CD8-positive, alpha-beta memory T cell (primary cell): ENCODE results near the gene NFIB. TPM values are rescaled to one million over a fixed set of nuclear protein-coding genes. Genes with fewer than 3 reads are reported as not detected.

ENCODE experiments used
- CTCF ChIA-PET: fragments of 350-600 bp; sonication (Branson Sonifier 250); formaldehyde crosslinking; loops from one replicate; lab custom pipeline; 2021; ENCODE audit warnings: antibody characterized with exemption; lab: Charles Lee
- POLR2A ChIA-PET: fragments of 350-600 bp; sonication (Branson Sonifier 250); formaldehyde crosslinking; loops from one replicate; lab custom pipeline; 2021; ENCODE audit warnings: antibody characterized with exemption; lab: Charles Lee
- DNase-seq, 5 donors: peaks; one replicate each; pipeline versions ENCODE4 v3.0.0 to v3.0.0-alpha.2; 2020 to 2022; ENCODE audit warnings: mixed read lengths in 1 of 5
- H3K27ac ChIP-seq: one replicate; pipeline ENCODE4 v1.7.0; 2013; ENCODE audit warnings: low read depth, mild to moderate bottlenecking, low read length, moderate library complexity
- H3K27me3 ChIP-seq: 2 replicates; pipeline ENCODE4 v1.7.0; 2013; ENCODE audit warnings: low read length, mild to moderate bottlenecking; ENCODE audit not compliant: insufficient read depth, poor library complexity, severe bottlenecking
- H3K36me3 ChIP-seq: 2 replicates; pipeline ENCODE4 v1.7.0; 2013; ENCODE audit warnings: mild to moderate bottlenecking, low read length, moderate library complexity; ENCODE audit not compliant: insufficient read depth
- H3K4me1 ChIP-seq: 2 replicates; pipeline ENCODE4 v1.7.0; 2013; ENCODE audit warnings: mild to moderate bottlenecking, low read length, moderate library complexity; ENCODE audit not compliant: insufficient read depth
- H3K4me3 ChIP-seq: 2 replicates; pipeline ENCODE4 v1.7.0; 2013; ENCODE audit warnings: mild to moderate bottlenecking, low read length
- H3K9me3 ChIP-seq: 2 replicates; pipeline ENCODE4 v1.7.0; 2013; ENCODE audit warnings: mild to moderate bottlenecking, low read length
- H3K27ac Mint-ChIP-seq, 8 donors: one replicate each; pipeline ENCODE4 v1.8.0; 2020 to 2021; ENCODE audit warnings: mixed read lengths in 8 of 8, mild to moderate bottlenecking in 6 of 8, inconsistent platforms in 3 of 8, moderate library complexity in 3 of 8
- H3K27me3 Mint-ChIP-seq, 2 donors: one replicate each; pipeline ENCODE4 v1.8.0; 2020 to 2021; ENCODE audit warnings: mixed read lengths in 2 of 2, mild to moderate bottlenecking in 1 of 2, moderate library complexity in 1 of 2
- H3K36me3 Mint-ChIP-seq, 3 donors: one replicate each; pipeline ENCODE4 v1.8.0; 2020 to 2021; ENCODE audit warnings: mixed read lengths in 3 of 3, inconsistent platforms in 1 of 3, mild to moderate bottlenecking in 1 of 3
- H3K4me1 Mint-ChIP-seq, 3 donors: one replicate each; pipeline ENCODE4 v1.8.0; 2020 to 2021; ENCODE audit warnings: mixed read lengths in 3 of 3, inconsistent platforms in 1 of 3, mild to moderate bottlenecking in 1 of 3
- H3K4me3 Mint-ChIP-seq, 7 donors: one replicate each; pipeline ENCODE4 v1.8.0; 2020 to 2021; ENCODE audit warnings: mixed read lengths in 7 of 7, mild to moderate bottlenecking in 6 of 7, moderate library complexity in 4 of 7, inconsistent platforms in 2 of 7
- H3K9me3 Mint-ChIP-seq, 5 donors: one replicate each; pipeline ENCODE4 v1.8.0; 2020 to 2022; ENCODE audit warnings: mixed read lengths in 5 of 5, mild to moderate bottlenecking in 3 of 5, moderate library complexity in 2 of 5, inconsistent platforms in 1 of 5
- polyA plus RNA-seq: library from polyadenylated mRNA; unstranded; fragments of 300-500 nt; fragmentation: Illumina TruSeq; gene quantifications from one replicate; pipeline ENCODE4 v1.2.3, GENCODE V29; 2021
- total RNA-seq, 2 experiments: library from RNA; stranded (reverse); gene quantifications; one replicate each; pipeline ENCODE4 v1.2.3, GENCODE V29; 2021

The NFIB gene
- total and polyA plus RNA-seq, 3 experiments from 2014 or later, result not detected

DNA sequence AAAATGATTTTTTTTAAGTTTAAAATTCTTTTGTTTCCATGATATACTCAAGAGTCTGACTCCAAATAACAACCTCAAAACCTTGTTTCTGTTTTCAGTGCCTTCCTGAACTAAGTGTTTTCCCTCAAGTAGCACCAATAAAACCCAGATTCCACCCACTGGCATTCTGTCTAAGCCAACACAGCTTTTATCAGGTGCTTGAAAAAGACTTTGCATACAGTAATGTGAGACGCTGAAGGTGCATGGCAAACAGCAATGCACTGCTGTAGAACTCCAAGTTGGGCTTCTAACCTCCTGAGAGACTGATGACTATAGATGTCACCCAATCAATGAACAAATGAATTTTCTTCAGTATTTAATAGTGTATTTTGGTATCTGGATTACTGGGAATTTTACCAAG lies 95.7 kb downstream of the NFIB start:
- H3K9me3 Mint-ChIP-seq, result peaks cover 0 to 2% (median 0%) of the 10 kb centered on the region in 5 donors
- ChIA-PET POLR2A (no interaction called here), CTCF (no interaction called here)
- Histone ChIP-seq H3K9me3 (no peaks in the 10 kb centered on the region), H3K27ac (no peak overlapping the region), H3K4me3 (no peak overlapping the region), H3K27me3 (no peaks in the 10 kb centered on the region), H3K4me1 (no peaks in the 10 kb centered on the region), H3K36me3 (no peaks in the 10 kb centered on the region)
- no peak overlapping the region for H3K27ac Mint-ChIP-seq
- no peak for DNase-seq
- no peaks in the 10 kb centered on the region for H3K36me3 Mint-ChIP-seq
- no peaks in the 10 kb centered on the region for H3K4me1 Mint-ChIP-seq
- H3K27me3 Mint-ChIP-seq, result peaks cover 0 to 5% of the 10 kb centered on the region in 2 donors
- H3K4me3 Mint-ChIP-seq, result no peak overlapping the region

DNA sequence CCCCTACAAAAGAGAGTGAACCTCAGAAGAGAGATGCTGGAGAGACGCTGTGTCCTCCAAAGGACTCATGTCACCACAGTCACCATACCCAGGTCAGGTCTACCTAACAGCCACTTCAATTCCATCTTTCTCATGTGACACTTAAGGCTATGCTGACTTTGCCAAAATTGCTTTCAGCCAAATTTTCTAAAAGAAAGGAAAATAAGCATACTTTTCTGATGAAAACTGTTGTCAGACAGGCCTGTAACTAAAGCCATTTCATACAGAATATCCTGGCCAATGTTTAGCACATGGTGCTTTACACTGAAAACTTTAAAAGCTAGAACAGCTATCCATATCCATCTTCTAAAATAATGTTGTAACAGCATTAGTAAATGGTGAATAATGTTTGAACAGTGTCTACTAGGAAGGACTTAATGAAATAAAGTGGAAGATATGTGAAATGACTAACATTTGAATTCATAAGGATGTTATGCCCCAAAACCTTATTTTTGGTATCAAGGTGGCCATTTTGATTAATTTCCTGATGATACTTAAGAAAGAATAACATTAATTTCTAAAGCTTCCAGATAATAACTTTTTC lies 97.2 kb downstream of the NFIB start:
- Histone ChIP-seq H3K4me1 (no peaks in the 10 kb centered on the region), H3K27me3 (no peaks in the 10 kb centered on the region), H3K27ac (no peak overlapping the region), H3K4me3 (no peak overlapping the region), H3K36me3 (no peaks in the 10 kb centered on the region), H3K9me3 (no peaks in the 10 kb centered on the region)
- Mint-ChIP-seq H3K36me3 (no peaks in the 10 kb centered on the region), H3K27ac (no peak overlapping the region), H3K4me3 (no peak overlapping the region), H3K27me3 (peaks cover 0 to 5% of the 10 kb centered on the region in 2 donors), H3K4me1 (no peaks in the 10 kb centered on the region), H3K9me3 (no peaks in the 10 kb centered on the region)
- no peak for DNase-seq
- ChIA-PET POLR2A (no interaction called here), CTCF (no interaction called here)

DNA sequence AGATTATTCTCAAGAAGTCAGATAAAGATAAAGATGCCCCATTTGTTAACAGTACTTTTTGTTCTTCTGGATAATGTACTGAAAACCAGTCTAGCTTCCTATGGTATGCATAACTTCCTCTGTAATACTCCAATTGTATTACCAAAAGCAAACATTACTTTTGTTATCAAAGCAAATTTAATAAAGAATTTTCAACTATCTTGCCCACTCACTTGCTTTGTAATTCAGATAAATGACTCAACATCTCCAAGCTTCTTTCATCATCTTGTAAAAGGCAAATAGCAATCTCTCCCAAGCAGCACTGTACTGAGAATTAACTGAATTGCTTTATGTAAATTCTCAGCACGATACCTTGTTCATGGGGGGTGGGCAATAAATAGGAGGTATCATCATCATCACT lies 98.3 kb downstream of the NFIB start:
- H3K36me3 ChIP-seq, result no peaks in the 10 kb centered on the region
- H3K4me1 ChIP-seq, result no peaks in the 10 kb centered on the region
- H3K27me3 ChIP-seq, result no peaks in the 10 kb centered on the region
- no peaks in the 10 kb centered on the region for H3K36me3 Mint-ChIP-seq
- ChIA-PET POLR2A (no interaction called here), CTCF (no interaction called here)
- no peak overlapping the region for H3K4me3 Mint-ChIP-seq
- H3K4me1 Mint-ChIP-seq, result no peaks in the 10 kb centered on the region
- DNase-seq, result no peak
- H3K4me3 ChIP-seq, result no peak overlapping the region
- peaks cover 0 to 5% of the 10 kb centered on the region in 2 donors for H3K27me3 Mint-ChIP-seq
- H3K27ac ChIP-seq, result no peak overlapping the region
- no peaks in the 10 kb centered on the region for H3K9me3 Mint-ChIP-seq
- no peak overlapping the region for H3K27ac Mint-ChIP-seq
- no peaks in the 10 kb centered on the region for H3K9me3 ChIP-seq

DNA sequence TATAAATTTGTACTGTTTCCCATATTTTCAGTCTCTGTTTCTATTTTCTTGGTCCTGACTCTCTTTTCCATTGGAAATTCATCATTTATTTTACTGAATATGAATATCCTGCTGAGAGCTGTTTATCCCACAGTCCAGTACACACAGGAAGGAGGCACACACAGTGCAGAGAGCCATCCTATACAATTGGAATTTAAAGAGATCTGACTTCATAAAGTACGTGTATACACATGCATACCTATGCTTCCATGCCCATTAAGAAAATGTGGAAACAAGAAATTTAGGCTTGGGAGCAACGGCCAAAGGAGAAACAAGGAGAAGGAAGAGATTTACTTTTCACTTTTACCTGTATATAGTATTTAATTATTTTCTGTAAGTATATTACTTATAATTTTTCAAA lies 99.2 kb downstream of the NFIB start:
- H3K27ac ChIP-seq, result no peak overlapping the region
- no peak overlapping the region for H3K4me3 ChIP-seq
- Mint-ChIP-seq H3K9me3 (no peaks in the 10 kb centered on the region), H3K27me3 (peaks cover 0 to 5% of the 10 kb centered on the region in 2 donors), H3K27ac (no peak overlapping the region), H3K4me3 (no peak overlapping the region), H3K4me1 (no peaks in the 10 kb centered on the region), H3K36me3 (no peaks in the 10 kb centered on the region)
- DNase-seq, result no peak
- H3K36me3 ChIP-seq, result no peaks in the 10 kb centered on the region
- no peaks in the 10 kb centered on the region for H3K9me3 ChIP-seq
- ChIA-PET POLR2A (no interaction called here), CTCF (no interaction called here)
- H3K27me3 ChIP-seq, result no peaks in the 10 kb centered on the region
- H3K4me1 ChIP-seq, result no peaks in the 10 kb centered on the region

DNA sequence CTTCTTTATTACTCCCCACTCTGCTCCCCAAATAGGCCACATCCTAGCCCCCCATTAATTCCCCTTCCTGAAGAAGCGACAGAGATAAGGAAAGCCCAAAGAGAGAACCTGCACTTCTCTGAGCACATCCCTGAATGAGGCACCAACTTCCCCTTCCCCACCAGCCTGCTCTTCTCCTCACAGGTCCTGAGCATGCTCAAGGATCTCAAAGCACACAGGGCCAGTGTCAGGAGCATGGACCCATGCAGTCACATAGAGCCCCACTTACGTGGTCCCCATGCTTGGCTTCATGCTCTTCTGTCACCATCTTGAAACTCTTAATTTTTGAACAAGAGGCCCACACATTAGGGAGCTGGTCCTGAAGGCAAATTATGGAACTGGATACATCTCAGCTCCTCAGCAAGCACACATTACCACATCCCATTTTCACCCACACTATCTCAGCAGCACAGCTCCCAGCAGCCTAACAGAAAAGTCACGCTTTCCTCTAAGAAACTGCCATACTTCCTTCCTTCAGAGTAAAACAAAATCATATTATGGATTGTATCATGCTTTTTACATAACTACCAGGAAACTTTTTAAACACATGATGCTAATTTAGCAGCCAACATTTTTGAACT lies 99.8 kb downstream of the NFIB start:
- Histone ChIP-seq H3K27ac (no peak overlapping the region), H3K4me1 (no peaks in the 10 kb centered on the region), H3K36me3 (no peaks in the 10 kb centered on the region), H3K9me3 (no peaks in the 10 kb centered on the region), H3K27me3 (no peaks in the 10 kb centered on the region), H3K4me3 (no peak overlapping the region)
- Mint-ChIP-seq H3K4me3 (no peak overlapping the region), H3K27ac (no peak overlapping the region), H3K27me3 (peaks cover 0 to 5% of the 10 kb centered on the region in 2 donors), H3K36me3 (no peaks in the 10 kb centered on the region), H3K9me3 (peaks cover 0 to 2% (median 0%) of the 10 kb centered on the region in 5 donors), H3K4me1 (no peaks in the 10 kb centered on the region)
- CTCF ChIA-PET, result no interaction called here
- no peak for DNase-seq
- POLR2A ChIA-PET, result no interaction called here

DNA sequence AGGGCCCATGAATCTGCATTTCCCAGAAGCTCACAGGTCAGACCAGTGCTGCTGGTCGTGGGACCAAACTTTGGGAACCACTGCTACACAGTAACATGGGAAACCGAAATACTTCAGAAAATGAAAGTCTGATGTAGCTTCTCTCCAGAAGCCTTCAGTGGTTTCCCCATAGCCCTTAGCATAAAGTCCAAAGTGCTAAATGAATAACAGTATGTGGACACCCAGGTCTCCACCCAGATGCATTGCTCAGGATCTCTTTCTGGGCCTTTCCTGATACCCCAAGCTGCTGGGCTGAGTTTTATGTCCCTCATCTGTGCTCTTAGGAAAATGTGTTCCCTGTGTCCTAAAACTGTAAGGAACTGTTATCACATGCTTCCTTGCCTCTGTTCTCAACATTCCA lies 100.4 kb downstream of the NFIB start:
- CTCF ChIA-PET, result no interaction called here
- Mint-ChIP-seq H3K36me3 (no peaks in the 10 kb centered on the region), H3K27me3 (peaks cover 0 to 5% of the 10 kb centered on the region in 2 donors), H3K27ac (no peak overlapping the region), H3K4me3 (no peak overlapping the region), H3K4me1 (no peaks in the 10 kb centered on the region), H3K9me3 (peaks cover 0 to 2% (median 0%) of the 10 kb centered on the region in 5 donors)
- Histone ChIP-seq H3K4me3 (no peak overlapping the region), H3K4me1 (no peaks in the 10 kb centered on the region), H3K9me3 (no peaks in the 10 kb centered on the region), H3K27ac (no peak overlapping the region), H3K27me3 (no peaks in the 10 kb centered on the region), H3K36me3 (no peaks in the 10 kb centered on the region)
- POLR2A ChIA-PET, result no interaction called here
- no peak for DNase-seq

DNA sequence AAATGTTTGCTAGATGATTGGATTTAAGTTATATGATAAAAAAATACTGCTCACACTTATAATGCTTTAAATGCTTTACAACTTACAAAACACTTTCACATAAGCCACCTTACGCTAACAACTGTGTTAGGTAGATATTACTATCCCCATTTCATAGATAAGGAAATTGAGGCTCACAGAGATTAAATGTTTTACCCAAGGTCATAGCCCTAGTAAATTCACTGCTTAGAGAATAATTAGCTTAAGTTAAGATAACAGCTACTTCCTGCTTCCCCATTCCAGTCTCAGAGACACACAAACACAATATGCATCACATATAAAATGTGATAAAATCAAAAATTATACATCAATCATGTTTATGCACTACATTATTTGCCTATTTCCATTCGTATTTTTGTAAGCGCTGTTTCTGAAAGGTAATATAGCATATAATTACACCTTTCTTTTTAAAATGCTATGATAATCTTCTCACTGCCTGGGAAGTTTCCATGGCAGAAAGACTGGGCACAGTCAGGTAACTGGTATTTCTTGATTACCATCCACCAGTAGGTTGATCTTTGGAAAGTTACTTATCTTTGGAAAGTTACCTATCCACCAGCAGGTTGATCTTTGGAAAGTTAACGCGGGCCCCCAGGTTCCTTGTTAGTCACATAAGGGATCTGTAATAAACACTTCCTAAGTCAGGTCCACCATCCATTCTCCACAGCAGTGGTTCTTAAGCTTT lies 101.1 kb downstream of the NFIB start:
- no peak for DNase-seq
- Histone ChIP-seq H3K27me3 (no peaks in the 10 kb centered on the region), H3K4me3 (no peak overlapping the region), H3K4me1 (no peaks in the 10 kb centered on the region), H3K9me3 (no peaks in the 10 kb centered on the region), H3K27ac (no peak overlapping the region), H3K36me3 (no peaks in the 10 kb centered on the region)
- Mint-ChIP-seq H3K4me3 (no peak overlapping the region), H3K36me3 (no peaks in the 10 kb centered on the region), H3K27me3 (peaks cover 0 to 5% of the 10 kb centered on the region in 2 donors), H3K27ac (no peak overlapping the region), H3K4me1 (no peaks in the 10 kb centered on the region), H3K9me3 (peaks cover 0 to 2% (median 0%) of the 10 kb centered on the region in 5 donors)
- ChIA-PET CTCF (no interaction called here), POLR2A (no interaction called here)

DNA sequence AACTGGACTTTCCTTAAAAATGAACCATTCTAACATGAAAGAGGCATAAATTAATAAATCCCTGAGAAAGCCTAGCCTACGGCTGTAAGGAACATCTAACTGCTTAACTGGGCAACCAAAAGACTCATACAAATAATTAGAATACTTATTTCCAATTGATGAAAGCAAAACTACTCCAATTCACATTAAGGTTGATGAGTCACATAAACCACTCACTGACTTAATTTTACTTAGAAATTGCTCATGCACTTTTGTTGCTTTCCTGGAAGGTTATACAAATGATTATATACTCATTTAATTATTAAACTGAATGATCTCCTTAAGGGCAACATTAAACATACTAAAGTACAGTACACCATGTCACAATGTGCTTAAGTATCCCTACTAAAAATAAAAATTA lies 101.9 kb downstream of the NFIB start:
- H3K36me3 ChIP-seq, result no peaks in the 10 kb centered on the region
- Mint-ChIP-seq H3K9me3 (peaks cover 0 to 2% (median 0%) of the 10 kb centered on the region in 5 donors), H3K4me3 (no peak overlapping the region), H3K4me1 (no peaks in the 10 kb centered on the region), H3K27me3 (peaks cover 0 to 5% of the 10 kb centered on the region in 2 donors), H3K27ac (no peak overlapping the region), H3K36me3 (no peaks in the 10 kb centered on the region)
- CTCF ChIA-PET, result no interaction called here
- DNase-seq, result no peak
- no peaks in the 10 kb centered on the region for H3K4me1 ChIP-seq
- POLR2A ChIA-PET, result no interaction called here
- H3K4me3 ChIP-seq, result no peak overlapping the region
- H3K27me3 ChIP-seq, result no peaks in the 10 kb centered on the region
- no peak overlapping the region for H3K27ac ChIP-seq
- no peaks in the 10 kb centered on the region for H3K9me3 ChIP-seq
